Tibial nerve (tissue), 4 donors: Measurements from ENCODE around the gene SPRR5. TPM values are rescaled to one million over a fixed set of nuclear protein-coding genes. Genes with fewer than 3 reads are reported as not detected.

Source experiments
- DNase-seq, 2 donors: peaks; one replicate each; pipeline ENCODE4 v3.0.0-alpha.2; 2019; ENCODE audit warnings: low spot score in 2 of 2
- H3K27ac ChIP-seq, 4 donors: fragments of 200-600 bp; sonication (generic) in 3 of 4; one replicate each; pipeline ENCODE4 v1.5.1; 2017 to 2019; ENCODE audit warnings: mild to moderate bottlenecking in 1 of 4
- H3K27me3 ChIP-seq, 2 donors: fragments of 200-600 bp; sonication (generic) in 1 of 2; one replicate each; pipeline versions ENCODE4 v1.5.1 to v1.6.0; 2017 to 2019
- H3K36me3 ChIP-seq, 3 donors: fragments of 200-600 bp; sonication (generic); one replicate each; pipeline ENCODE4 v1.5.1; 2018 to 2019
- H3K4me1 ChIP-seq, 4 donors: fragments of 200-600 bp; sonication (generic) in 3 of 4; one replicate each; pipeline ENCODE4 v1.5.1; 2017 to 2019
- H3K4me3 ChIP-seq, 4 donors: fragments of 200-600 bp; sonication (generic) in 3 of 4; one replicate each; pipeline ENCODE4 v1.5.1; 2017 to 2019; ENCODE audit warnings: mild to moderate bottlenecking in 1 of 4, moderate library complexity in 1 of 4
- H3K9me3 ChIP-seq, 4 donors: fragments of 200-600 bp; sonication (generic) in 3 of 4; one replicate each; pipeline ENCODE4 v1.5.1; 2017 to 2019
- EP300 ChIP-seq, 2 donors: sonication (generic); formaldehyde crosslinking; IDR thresholded peaks; one replicate each; pipeline ENCODE4 v1.6.1; 2017; ENCODE audit warnings: antibody characterized with exemption in 2 of 2, mild to moderate bottlenecking in 1 of 2
- POLR2A ChIP-seq, 2 donors: fragments of 450-650 bp; IDR thresholded peaks; one replicate each; pipeline ENCODE4 v1.6.1; 2017; ENCODE audit warnings: antibody characterized with exemption in 2 of 2, mild to moderate bottlenecking in 2 of 2, moderate library complexity in 2 of 2
- WGBS, 2 donors: methylation state at CpG; one replicate each; pipeline ENCODE4 v1.1.5; 2018; 5-methylcytosine and 5-hydroxymethylcytosine counted together
- total RNA-seq, 4 donors: library from RNA; depleted of rRNA; stranded (reverse); fragments of >200 nt; gene quantifications; one replicate each; pipeline ENCODE4 v1.1.0, GENCODE V29; 2016
- TF ChIP-seq, protein P1 (sequence below), 5 experiments: fragments of 200-600 bp in 3 of 5; fragments of 450-650 bp in 2 of 5; sonication (generic) in 3 of 5; IDR thresholded peaks; one replicate each; pipeline ENCODE4 v1.5.1; 2016 to 2019; ENCODE audit warnings: antibody characterized with exemption in 5 of 5, mild to moderate bottlenecking in 3 of 5, moderate library complexity in 2 of 5

The SPRR5 gene
- total RNA-seq, 4 donors from 2014 or later, result not detected

DNA sequence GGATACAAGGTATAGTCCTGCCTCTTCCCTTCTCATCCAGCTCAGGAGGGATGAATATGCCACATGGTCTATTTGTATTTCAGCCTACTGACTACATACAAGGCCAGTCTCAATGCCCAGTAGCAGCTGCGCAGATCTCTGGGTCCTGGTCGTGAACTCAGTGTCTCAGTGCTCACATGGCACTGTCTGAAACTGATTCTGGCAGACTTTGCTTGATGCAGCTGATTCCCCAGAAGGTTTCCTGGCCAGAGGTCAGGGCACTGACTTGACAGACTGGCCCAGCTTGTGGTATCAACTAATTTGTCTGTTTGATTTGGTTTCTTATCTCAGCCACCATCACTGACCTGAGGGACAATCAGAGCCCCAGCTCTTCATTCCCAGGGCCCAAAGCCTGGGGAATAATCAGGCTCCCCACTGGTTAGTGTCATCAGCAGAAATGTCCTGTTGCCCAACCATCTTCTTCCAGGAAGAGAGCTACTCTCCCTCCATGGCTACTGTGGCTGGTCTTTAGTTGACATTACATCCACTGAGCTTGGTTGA, 15.9 kb downstream of the SPRR5 start:
- no peaks in the 10 kb centered on the region for H3K9me3 ChIP-seq
- H3K27me3 ChIP-seq, result no peaks in the 10 kb centered on the region
- H3K36me3 ChIP-seq, result no peaks in the 10 kb centered on the region
- DNase-seq, result no peak
- TF ChIP-seq POLR2A (IDR thresholded peaks at IDR 0.05) (no peak), EP300 (IDR thresholded peaks at IDR 0.05) (no peak)
- TF ChIP-seq, protein P1, sequence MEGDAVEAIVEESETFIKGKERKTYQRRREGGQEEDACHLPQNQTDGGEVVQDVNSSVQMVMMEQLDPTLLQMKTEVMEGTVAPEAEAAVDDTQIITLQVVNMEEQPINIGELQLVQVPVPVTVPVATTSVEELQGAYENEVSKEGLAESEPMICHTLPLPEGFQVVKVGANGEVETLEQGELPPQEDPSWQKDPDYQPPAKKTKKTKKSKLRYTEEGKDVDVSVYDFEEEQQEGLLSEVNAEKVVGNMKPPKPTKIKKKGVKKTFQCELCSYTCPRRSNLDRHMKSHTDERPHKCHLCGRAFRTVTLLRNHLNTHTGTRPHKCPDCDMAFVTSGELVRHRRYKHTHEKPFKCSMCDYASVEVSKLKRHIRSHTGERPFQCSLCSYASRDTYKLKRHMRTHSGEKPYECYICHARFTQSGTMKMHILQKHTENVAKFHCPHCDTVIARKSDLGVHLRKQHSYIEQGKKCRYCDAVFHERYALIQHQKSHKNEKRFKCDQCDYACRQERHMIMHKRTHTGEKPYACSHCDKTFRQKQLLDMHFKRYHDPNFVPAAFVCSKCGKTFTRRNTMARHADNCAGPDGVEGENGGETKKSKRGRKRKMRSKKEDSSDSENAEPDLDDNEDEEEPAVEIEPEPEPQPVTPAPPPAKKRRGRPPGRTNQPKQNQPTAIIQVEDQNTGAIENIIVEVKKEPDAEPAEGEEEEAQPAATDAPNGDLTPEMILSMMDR (IDR thresholded peaks at IDR 0.05), result no peak
- H3K4me1 ChIP-seq, result no peaks in the 10 kb centered on the region
- H3K4me3 ChIP-seq, result no peak overlapping the region
- 76 to 100% methylated on average over 2 of the region's 2 CpGs for WGBS, 2 donors
- H3K27ac ChIP-seq, result no peak overlapping the region

DNA sequence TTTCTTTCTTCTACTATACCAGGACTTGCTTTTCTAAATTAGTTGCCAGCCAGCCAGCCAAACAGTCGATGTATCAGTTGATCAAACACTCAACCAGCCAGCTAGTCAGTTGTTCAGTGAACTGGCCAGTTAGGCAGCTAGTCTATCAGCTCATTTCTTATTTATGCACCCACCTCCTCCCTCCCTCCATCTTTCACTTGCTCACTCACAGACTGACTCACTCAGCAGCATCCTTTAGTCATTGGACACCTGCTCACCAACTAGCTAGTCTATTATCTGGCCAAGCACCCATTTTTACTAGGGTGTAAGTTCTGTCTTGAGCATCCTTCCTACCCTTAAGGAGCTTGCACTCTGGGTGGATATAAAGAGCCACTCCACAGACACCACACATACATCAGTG, 17.5 kb downstream of the SPRR5 start:
- DNase-seq, result no peak
- no peaks in the 10 kb centered on the region for H3K27me3 ChIP-seq
- no peak overlapping the region for H3K4me3 ChIP-seq
- no peak overlapping the region for H3K27ac ChIP-seq
- H3K9me3 ChIP-seq, result no peaks in the 10 kb centered on the region
- TF ChIP-seq, protein P1 (IDR thresholded peaks at IDR 0.05), result no peak
- TF ChIP-seq EP300 (IDR thresholded peaks at IDR 0.05) (no peak), POLR2A (IDR thresholded peaks at IDR 0.05) (no peak)
- no peaks in the 10 kb centered on the region for H3K4me1 ChIP-seq
- no peaks in the 10 kb centered on the region for H3K36me3 ChIP-seq
- 76 to 85% methylated on average over 1 of the region's 1 CpG for WGBS, 2 donors

DNA sequence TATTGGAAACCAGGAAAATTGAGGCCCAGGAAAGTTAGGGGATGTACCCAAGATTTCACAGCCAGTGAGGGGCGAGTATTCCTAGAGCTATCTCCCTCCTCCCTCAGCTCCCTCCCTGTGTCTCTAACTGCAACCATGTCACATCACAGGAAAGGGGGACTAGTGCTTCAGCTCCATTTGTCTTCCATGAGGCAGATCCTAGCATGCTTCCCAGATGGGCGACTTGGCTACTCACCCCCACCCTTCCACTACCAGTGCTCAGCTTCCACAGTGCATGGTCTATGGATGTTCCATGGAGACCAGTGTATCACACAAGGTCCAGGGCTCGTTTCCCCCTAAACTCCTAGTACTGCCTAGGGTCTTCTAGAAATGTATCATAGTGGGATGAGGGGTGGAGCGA, 18.8 kb downstream of the SPRR5 start:
- DNase-seq, result no peak
- H3K36me3 ChIP-seq, result no peaks in the 10 kb centered on the region
- no peaks in the 10 kb centered on the region for H3K27me3 ChIP-seq
- H3K9me3 ChIP-seq, result no peaks in the 10 kb centered on the region
- no peaks in the 10 kb centered on the region for H3K4me1 ChIP-seq
- 78 to 84% methylated on average over 4 of the region's 4 CpGs for WGBS, 2 donors
- TF ChIP-seq EP300 (IDR thresholded peaks at IDR 0.05) (no peak), POLR2A (IDR thresholded peaks at IDR 0.05) (no peak)
- TF ChIP-seq, protein P1 (IDR thresholded peaks at IDR 0.05), result no peak
- H3K27ac ChIP-seq, result no peak overlapping the region
- no peak overlapping the region for H3K4me3 ChIP-seq

DNA sequence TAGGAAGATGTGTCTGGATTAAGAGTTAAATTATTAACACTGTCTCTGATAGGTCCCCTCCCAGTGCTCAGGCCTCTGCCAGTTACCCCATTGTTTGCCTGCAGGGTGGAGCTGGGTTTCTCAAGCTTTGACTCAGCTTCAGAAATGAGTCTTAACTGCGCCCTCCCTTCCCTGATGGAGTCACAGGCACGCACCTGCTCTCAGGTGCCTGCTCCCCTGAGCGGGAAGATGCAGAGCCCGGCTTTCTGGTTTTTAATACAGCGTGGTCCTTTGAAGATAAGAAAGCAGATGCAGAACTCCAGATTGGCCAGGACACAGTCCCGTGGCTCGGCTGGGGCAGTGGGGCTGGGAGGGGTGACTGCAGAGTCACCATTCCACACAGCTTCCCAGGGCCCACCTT, 20.2 kb downstream of the SPRR5 start:
- Histone ChIP-seq H3K27ac (no peak overlapping the region), H3K4me1 (no peaks in the 10 kb centered on the region), H3K9me3 (no peaks in the 10 kb centered on the region), H3K4me3 (no peak overlapping the region), H3K27me3 (no peaks in the 10 kb centered on the region), H3K36me3 (no peaks in the 10 kb centered on the region)
- 69 to 70% methylated on average over 7 of the region's 7 CpGs for WGBS, 2 donors
- no peak for DNase-seq
- TF ChIP-seq POLR2A (IDR thresholded peaks at IDR 0.05) (no peak), EP300 (IDR thresholded peaks at IDR 0.05) (no peak)
- TF ChIP-seq, protein P1 (IDR thresholded peaks at IDR 0.05), result no peak

DNA sequence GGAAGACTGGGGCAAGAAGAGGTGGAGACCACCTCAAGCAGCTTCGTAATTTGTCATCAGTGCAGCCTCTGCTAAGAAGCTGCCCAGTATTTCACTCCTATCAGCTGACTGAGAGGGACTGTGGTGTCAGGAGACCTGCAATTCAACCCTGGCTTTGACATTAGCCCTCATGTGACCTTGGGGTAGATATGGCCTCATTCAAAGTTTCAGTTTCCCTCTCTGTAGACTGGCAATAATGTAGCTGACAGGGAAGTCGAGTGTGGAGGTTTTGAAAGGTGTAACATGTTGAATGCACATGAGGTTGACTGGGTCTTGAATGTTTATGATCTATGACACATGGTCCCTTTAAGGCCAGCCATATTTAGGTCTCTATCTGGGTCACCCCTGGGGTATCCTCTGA, 21.2 kb downstream of the SPRR5 start:
- Histone ChIP-seq H3K9me3 (no peaks in the 10 kb centered on the region), H3K4me3 (no peak overlapping the region), H3K36me3 (no peaks in the 10 kb centered on the region), H3K27me3 (no peaks in the 10 kb centered on the region), H3K27ac (no peak overlapping the region), H3K4me1 (no peaks in the 10 kb centered on the region)
- WGBS, 2 donors, result 59 to 67% methylated on average over 2 of the region's 2 CpGs
- no peak for DNase-seq
- TF ChIP-seq POLR2A (IDR thresholded peaks at IDR 0.05) (no peak), EP300 (IDR thresholded peaks at IDR 0.05) (no peak)
- TF ChIP-seq, protein P1 (IDR thresholded peaks at IDR 0.05), result no peak
